H9 (cell line): Measurements from ENCODE around the gene PDPK1. TPM values are rescaled to one million over a fixed set of nuclear protein-coding genes. Genes with fewer than 3 reads are reported as not detected.

Source experiments
- DNase-seq: peaks from one replicate; pipeline ENCODE4 v3.0.0-alpha.2; 2017
- H2AFZ ChIP-seq: one replicate; pipeline ENCODE4 v1.6.1; 2013; ENCODE audit warnings: mild to moderate bottlenecking, low read length, control low read depth, moderate library complexity
- H2AK5ac ChIP-seq: 2 replicates; pipeline ENCODE4 v1.6.1; 2013; ENCODE audit warnings: low read length, control low read depth, mixed read lengths; ENCODE audit not compliant: insufficient read length
- H2BK120ac ChIP-seq: one replicate; pipeline ENCODE4 v1.6.1; 2013; ENCODE audit warnings: low read depth, mild to moderate bottlenecking, low read length, control low read depth, inconsistent platforms; ENCODE audit not compliant: poor library complexity, severe bottlenecking
- H2BK12ac ChIP-seq: 2 replicates; pipeline ENCODE4 v1.6.1; 2013; ENCODE audit warnings: low read length, control low read depth, mixed read lengths, low read depth; ENCODE audit not compliant: insufficient read length
- H2BK15ac ChIP-seq: 2 replicates; pipeline ENCODE4 v1.6.1; 2013; ENCODE audit warnings: low read depth, low read length, control low read depth
- H2BK20ac ChIP-seq: one replicate; pipeline ENCODE4 v1.6.1; 2013; ENCODE audit warnings: low read depth, mild to moderate bottlenecking, low read length, control low read depth, inconsistent platforms; ENCODE audit not compliant: poor library complexity, severe bottlenecking
- H2BK5ac ChIP-seq: 2 replicates; pipeline ENCODE4 v1.6.1; 2013; ENCODE audit warnings: low read length, control low read depth, mixed read lengths; ENCODE audit not compliant: insufficient read length
- H3K14ac ChIP-seq: 2 replicates; pipeline ENCODE4 v1.6.1; 2013; ENCODE audit warnings: low read length, control low read depth; ENCODE audit not compliant: insufficient read depth
- H3K18ac ChIP-seq: 2 replicates; pipeline ENCODE4 v1.6.1; 2013; ENCODE audit warnings: low read depth, mild to moderate bottlenecking, mixed read lengths, low read length, control low read depth; ENCODE audit not compliant: insufficient read length
- H3K23ac ChIP-seq: 2 replicates; pipeline ENCODE4 v1.6.1; 2013; ENCODE audit warnings: low read length, control low read depth, mixed read lengths, low read depth; ENCODE audit not compliant: insufficient read length
- H3K23me2 ChIP-seq: 2 replicates; pipeline ENCODE4 v1.6.1; 2013; ENCODE audit warnings: low read depth, mild to moderate bottlenecking, mixed read lengths, low read length, control low read depth; ENCODE audit not compliant: insufficient read length, poor library complexity, severe bottlenecking
- H3K27ac ChIP-seq: 2 replicates; pipeline ENCODE4 v1.5.1; 2013; ENCODE audit warnings: low read length, control low read depth, mixed read lengths, low read depth; ENCODE audit not compliant: insufficient read length
- H3K27me3 ChIP-seq: 2 replicates; pipeline ENCODE4 v1.6.1; 2013; ENCODE audit warnings: low read length, control low read depth, inconsistent platforms; ENCODE audit not compliant: insufficient read depth
- H3K4ac ChIP-seq: 2 replicates; pipeline ENCODE4 v1.6.1; 2013; ENCODE audit warnings: low read depth, mild to moderate bottlenecking, control low read depth, inconsistent platforms, low read length, moderate library complexity
- H3K4me1 ChIP-seq: 2 replicates; pipeline ENCODE4 v1.6.1; 2013; ENCODE audit warnings: low read length, control low read depth, inconsistent platforms; ENCODE audit not compliant: insufficient read depth
- H3K4me2 ChIP-seq: 2 replicates; pipeline ENCODE4 v1.6.1; 2013; ENCODE audit warnings: low read length, control low read depth, mixed read lengths; ENCODE audit not compliant: insufficient read length, insufficient read depth
- H3K56ac ChIP-seq: 2 replicates; pipeline ENCODE4 v1.6.1; 2013; ENCODE audit warnings: low read depth, mild to moderate bottlenecking, mixed read lengths, low read length, control low read depth; ENCODE audit not compliant: insufficient read length
- H3K79me1 ChIP-seq: 2 replicates; pipeline ENCODE4 v1.6.1; 2013; ENCODE audit warnings: low read depth, mild to moderate bottlenecking, moderate library complexity, low read length, control low read depth, inconsistent platforms; ENCODE audit not compliant: insufficient read depth, poor library complexity, severe bottlenecking
- H3K79me2 ChIP-seq: 2 replicates; pipeline ENCODE4 v1.6.1; 2013; ENCODE audit warnings: low read length, control low read depth, inconsistent platforms; ENCODE audit not compliant: insufficient read depth
- H3K9ac ChIP-seq: 2 replicates; pipeline ENCODE4 v1.6.1; 2013; ENCODE audit warnings: low read length, control low read depth, mixed read lengths; ENCODE audit not compliant: insufficient read length; ENCODE audit errors: extremely low read depth
- H3K9me3 ChIP-seq: one replicate; pipeline ENCODE4 v1.6.1; 2013; ENCODE audit warnings: low read depth, low read length, inconsistent platforms; ENCODE audit not compliant: control insufficient read depth
- H3T11ph ChIP-seq: one replicate; pipeline ENCODE4 v1.6.1; 2013; ENCODE audit warnings: mild to moderate bottlenecking, low read length, control low read depth, inconsistent platforms
- H4K20me1 ChIP-seq: one replicate; pipeline ENCODE4 v1.6.1; 2013; ENCODE audit not compliant: control insufficient read depth, insufficient read length, insufficient read depth
- H4K5ac ChIP-seq: 2 replicates; pipeline ENCODE4 v1.6.1; 2013; ENCODE audit warnings: low read depth, mild to moderate bottlenecking, mixed read lengths, low read length, control low read depth; ENCODE audit not compliant: insufficient read length
- H4K8ac ChIP-seq: replicated peaks from 2 replicates; pipeline ENCODE4 v1.6.1; 2013; ENCODE audit warnings: low read length, control low read depth, mixed read lengths, low read depth; ENCODE audit not compliant: insufficient read length
- H4K91ac ChIP-seq: 2 replicates; pipeline ENCODE4 v1.6.1; 2013; ENCODE audit warnings: low read depth, mild to moderate bottlenecking, moderate library complexity, mixed read lengths, low read length, control low read depth; ENCODE audit not compliant: insufficient read length
- H3K27ac Mint-ChIP-seq, 3 experiments: 2 replicates in 2 of 3; 3 replicates in 1 of 3; pipeline ENCODE4 v1.8.0; 2020 to 2021; ENCODE audit warnings: mixed read lengths in 3 of 3, mild to moderate bottlenecking in 1 of 3, moderate library complexity in 1 of 3
- H3K27me3 Mint-ChIP-seq: 2 replicates; pipeline ENCODE4 v1.8.0; 2021; ENCODE audit warnings: low read depth, mild to moderate bottlenecking, moderate library complexity, mixed read lengths
- H3K36me3 Mint-ChIP-seq, 3 experiments: 2 replicates in 2 of 3; 3 replicates in 1 of 3; pipeline ENCODE4 v1.8.0; 2020 to 2021; ENCODE audit warnings: low read depth in 3 of 3, mixed read lengths in 3 of 3; ENCODE audit not compliant: insufficient read depth in 1 of 3
- H3K4me1 Mint-ChIP-seq, 2 experiments: 2 replicates each; pipeline ENCODE4 v1.8.0; 2020; ENCODE audit warnings: mixed read lengths in 2 of 2
- H3K4me3 Mint-ChIP-seq, 2 experiments: 2 replicates in 1 of 2; 3 replicates in 1 of 2; pipeline ENCODE4 v1.8.0; 2020 to 2021; ENCODE audit warnings: mild to moderate bottlenecking in 2 of 2, mixed read lengths in 2 of 2, moderate library complexity in 1 of 2
- H3K9me3 Mint-ChIP-seq, 2 experiments: 2 replicates in 1 of 2; 3 replicates in 1 of 2; pipeline ENCODE4 v1.8.0; 2020; ENCODE audit warnings: mild to moderate bottlenecking in 2 of 2, mixed read lengths in 2 of 2, moderate library complexity in 1 of 2
- WGBS: extraction: QIAGEN DNeasy Blood & Tissue Kit; methylation state at CpG from one replicate; pipeline ENCODE4 v1.1.7; 2013; ENCODE audit warnings: missing lambda C conversion rate, low lambda C conversion rate, mixed read lengths; ENCODE audit not compliant: insufficient read length; ENCODE audit errors: extremely low coverage; 5-methylcytosine and 5-hydroxymethylcytosine counted together
- total RNA-seq: library from RNA; stranded (reverse); gene quantifications from 2 replicates; pipeline ENCODE4 v1.2.1, GENCODE V29; 2021
- TF ChIP-seq, protein P1 (sequence below): fragments of 200-600 bp; sonication (generic); conservative IDR thresholded peaks from 3 replicates; pipeline ENCODE4 v1.8.0; 2021; ENCODE audit warnings: antibody characterized with exemption, mild to moderate bottlenecking

The PDPK1 gene
- total RNA-seq, 1 experiment from 2014 or later: 32.8 TPM

DNA sequence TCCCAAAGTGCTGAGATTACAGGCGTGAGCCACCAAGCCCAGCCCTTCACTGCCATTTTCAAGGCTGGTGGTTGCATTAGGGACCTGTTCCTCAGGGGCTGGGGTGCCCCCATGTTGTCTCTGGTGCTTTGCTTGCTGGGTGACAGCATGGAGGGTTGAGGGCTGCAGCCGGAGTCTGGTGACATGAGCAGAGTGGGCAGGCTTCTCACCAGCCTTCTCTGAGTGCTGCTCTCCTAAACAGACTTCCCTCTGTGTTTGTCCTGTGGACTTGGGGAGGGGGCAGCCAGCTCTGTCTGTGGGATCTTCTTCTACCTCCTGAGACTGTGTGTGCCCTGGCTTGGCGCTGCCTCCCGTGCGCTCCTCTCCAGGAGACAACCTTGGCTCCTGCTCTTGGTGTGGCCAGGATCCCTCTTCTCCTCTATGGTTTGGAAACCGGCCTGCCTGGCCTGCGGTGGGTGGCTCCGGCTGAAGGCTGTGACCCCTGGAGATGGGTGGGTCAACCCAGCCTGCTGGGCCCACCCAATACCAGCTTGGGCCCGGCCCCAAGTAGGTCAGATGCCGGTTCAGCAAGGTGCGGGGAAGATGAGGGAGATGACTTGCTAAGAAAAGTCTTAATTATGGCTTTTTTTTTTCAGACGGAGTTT lies 72.1 kb downstream of the PDPK1 start:
- Histone ChIP-seq H3K14ac (no peak overlapping the region), H3K4me1 (no peaks in the 10 kb centered on the region), H4K91ac (no peak overlapping the region), H3K4me2 (no peak overlapping the region), H3K56ac (no peak overlapping the region), H3K9ac (no peak overlapping the region), H2AFZ (no peak overlapping the region), H2BK15ac (no peak overlapping the region), H3K79me2 (peaks cover 5% of the 10 kb centered on the region; the same call in 1 of the 2 replicates), H3K23ac (no peak overlapping the region), H2BK5ac (no peak overlapping the region), H2BK120ac (no peak overlapping the region), H4K20me1 (no peaks in the 10 kb centered on the region), H3K4ac (no peak overlapping the region), H2BK20ac (no peak overlapping the region), H3K27me3 (no peaks in the 10 kb centered on the region), H3K27ac (no peak overlapping the region), H3K23me2 (no peaks in the 10 kb centered on the region), H3T11ph (no peak overlapping the region), H4K8ac (no peak overlapping the region), H2AK5ac (no peak overlapping the region), H3K79me1 (peaks cover 3% of the 10 kb centered on the region), H2BK12ac (no peak overlapping the region), H3K9me3 (no peaks in the 10 kb centered on the region), H3K18ac (no peak overlapping the region), H4K5ac (no peak overlapping the region)
- H3K27ac Mint-ChIP-seq: peak overlapping the region in 2 of 3 experiments; percentile 68 to 74; a peak in 1 of 7 replicates
- TF ChIP-seq, protein P1, sequence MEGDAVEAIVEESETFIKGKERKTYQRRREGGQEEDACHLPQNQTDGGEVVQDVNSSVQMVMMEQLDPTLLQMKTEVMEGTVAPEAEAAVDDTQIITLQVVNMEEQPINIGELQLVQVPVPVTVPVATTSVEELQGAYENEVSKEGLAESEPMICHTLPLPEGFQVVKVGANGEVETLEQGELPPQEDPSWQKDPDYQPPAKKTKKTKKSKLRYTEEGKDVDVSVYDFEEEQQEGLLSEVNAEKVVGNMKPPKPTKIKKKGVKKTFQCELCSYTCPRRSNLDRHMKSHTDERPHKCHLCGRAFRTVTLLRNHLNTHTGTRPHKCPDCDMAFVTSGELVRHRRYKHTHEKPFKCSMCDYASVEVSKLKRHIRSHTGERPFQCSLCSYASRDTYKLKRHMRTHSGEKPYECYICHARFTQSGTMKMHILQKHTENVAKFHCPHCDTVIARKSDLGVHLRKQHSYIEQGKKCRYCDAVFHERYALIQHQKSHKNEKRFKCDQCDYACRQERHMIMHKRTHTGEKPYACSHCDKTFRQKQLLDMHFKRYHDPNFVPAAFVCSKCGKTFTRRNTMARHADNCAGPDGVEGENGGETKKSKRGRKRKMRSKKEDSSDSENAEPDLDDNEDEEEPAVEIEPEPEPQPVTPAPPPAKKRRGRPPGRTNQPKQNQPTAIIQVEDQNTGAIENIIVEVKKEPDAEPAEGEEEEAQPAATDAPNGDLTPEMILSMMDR: no peak
- no peak for DNase-seq
- H3K36me3 Mint-ChIP-seq: peaks cover 18 to 28% (median 24%) of the 10 kb centered on the region in 3 experiments
- no peak overlapping the region for H3K4me3 Mint-ChIP-seq
- no CpG with 5 or more reads among the region's 12 CpGs for WGBS
- H3K9me3 Mint-ChIP-seq: no peaks in the 10 kb centered on the region
- no peaks in the 10 kb centered on the region for H3K27me3 Mint-ChIP-seq
- H3K4me1 Mint-ChIP-seq: peaks cover 3 to 6% of the 10 kb centered on the region in 2 experiments; a peak in 3 of 4 replicates
